GM12878 (cell line): ENCODE results near the gene TMEM18.

Source experiments
- CEBPB ChIP-seq, 2 experiments: fragments of 150-350 bp in 1 of 2; IDR thresholded peaks; 2 replicates each; pipeline ENCODE4 v1.6.1; 2012 to 2014; ENCODE audit warnings: low read depth in 2 of 2, low read length in 2 of 2, borderline replicate concordance in 1 of 2, inconsistent platforms in 1 of 2
- CTCF ChIP-seq, 3 experiments: IDR thresholded peaks in 2 of 3; conservative IDR thresholded peaks in 1 of 3; 2 replicates each; pipeline ENCODE4 v1.5.1; 2011; ENCODE audit warnings: low read depth in 3 of 3, low read length in 3 of 3, mild to moderate bottlenecking in 3 of 3, control low read depth in 2 of 3, moderate library complexity in 2 of 3, inconsistent platforms in 1 of 3, mixed read lengths in 1 of 3; ENCODE audit not compliant: control insufficient read depth in 2 of 3, insufficient read depth in 1 of 3; ENCODE audit errors: extremely low read depth in 1 of 3
- EP300 ChIP-seq, 2 experiments: fragments of 150-350 bp in 1 of 2; IDR thresholded peaks; 2 replicates each; pipeline ENCODE4 v1.6.1; 2011 to 2012; ENCODE audit warnings: low read depth in 2 of 2, low read length in 2 of 2, borderline replicate concordance in 1 of 2, improper control_type of control experiment in 1 of 2, inconsistent platforms in 1 of 2; ENCODE audit not compliant: control insufficient read depth in 1 of 2
- MEF2A ChIP-seq: IDR thresholded peaks from 2 replicates; pipeline ENCODE4 v1.6.1; 2011; ENCODE audit warnings: low read depth, mild to moderate bottlenecking, low read length, moderate library complexity; ENCODE audit not compliant: insufficient read depth
- NR2C2 ChIP-seq: IDR thresholded peaks from 2 replicates; pipeline ENCODE4 v1.6.1; 2011; ENCODE audit warnings: borderline replicate concordance, low read depth; ENCODE audit not compliant: control insufficient read depth, insufficient read length
- POLR2AphosphoS2 ChIP-seq: IDR thresholded peaks from 2 replicates; pipeline ENCODE4 v1.6.1; 2011; ENCODE audit warnings: low read depth, mild to moderate bottlenecking, low read length, improper control_type of control experiment, moderate library complexity

DNA sequence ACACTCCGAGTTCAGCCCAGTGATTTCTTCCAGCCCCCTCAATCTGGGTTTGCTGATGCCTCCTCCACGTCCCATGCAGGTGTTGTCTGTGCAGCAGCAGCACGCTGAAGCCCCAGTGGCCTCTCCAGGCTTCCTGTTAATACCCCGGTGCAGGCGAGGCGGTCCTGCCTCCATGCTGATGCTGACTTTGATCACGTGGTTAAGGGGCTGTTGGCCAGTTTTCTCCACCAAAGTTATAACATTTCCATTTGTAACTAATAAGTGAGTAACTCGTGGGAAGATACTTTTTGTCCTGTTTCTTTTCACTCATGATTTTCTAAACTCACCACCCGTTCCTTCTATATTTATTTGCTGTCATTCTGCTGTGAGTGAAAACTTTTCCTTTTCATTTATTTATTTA is 42.5 kb upstream of the TMEM18 start:
- TF ChIP-seq EP300 (IDR thresholded peaks at IDR 0.05; ENCODE audit: borderline replicate concordance in 1 of 2, control insufficient read depth in 1 of 2, low read depth in 2 of 2, low read length in 2 of 2): no peak
- no peak for TF ChIP-seq POLR2AphosphoS2
- TF ChIP-seq MEF2A: no peak
- no peak for TF ChIP-seq CTCF (IDR thresholded peaks at IDR 0.05 in 2 of 3, conservative IDR thresholded peaks at IDR 0.05 in 1 of 3; ENCODE audit: control insufficient read depth in 2 of 3, extremely low read depth in 1 of 3, insufficient read depth in 1 of 3, low read depth in 3 of 3, low read length in 3 of 3)
- TF ChIP-seq CEBPB (IDR thresholded peaks at IDR 0.05; ENCODE audit: borderline replicate concordance in 1 of 2, low read depth in 2 of 2, low read length in 2 of 2): no peak
- TF ChIP-seq NR2C2: no peak
